Endodermal cell (in vitro differentiated cells): ENCODE measurements around the gene ATAD5. TPM values are rescaled to one million over a fixed set of nuclear protein-coding genes. Genes with fewer than 3 reads are reported as not detected.

Source experiments
- DNase-seq: peaks from one replicate; pipeline ENCODE4 v3.0.0-alpha.2; 2017
- H3K27ac ChIP-seq: 2 replicates; pipeline ENCODE4 v1.5.1; 2013; ENCODE audit warnings: mild to moderate bottlenecking, low read depth, low read length, moderate library complexity
- H3K27me3 ChIP-seq: 2 replicates; pipeline ENCODE4 v1.6.1; 2013; ENCODE audit warnings: mild to moderate bottlenecking, low read length, moderate library complexity; ENCODE audit not compliant: insufficient read depth, control insufficient read depth, poor library complexity, severe bottlenecking
- H3K36me3 ChIP-seq: 2 replicates; pipeline ENCODE4 v1.7.0; 2013; ENCODE audit warnings: mild to moderate bottlenecking, low read length, moderate library complexity; ENCODE audit not compliant: control insufficient read depth, insufficient read depth
- H3K4me1 ChIP-seq: one replicate; pipeline ENCODE4 v1.7.0; 2013; ENCODE audit warnings: low read length; ENCODE audit not compliant: control insufficient read depth, insufficient read depth
- H3K4me3 ChIP-seq: 2 replicates; pipeline ENCODE4 v1.5.1; 2013; ENCODE audit warnings: mild to moderate bottlenecking, low read length, moderate library complexity
- H3K9ac ChIP-seq: 2 replicates; pipeline ENCODE4 v1.6.1; 2013; ENCODE audit warnings: mild to moderate bottlenecking, low read length, moderate library complexity; ENCODE audit not compliant: poor library complexity, severe bottlenecking; ENCODE audit errors: extremely low read depth
- H3K9me3 ChIP-seq: 2 replicates; pipeline ENCODE4 v1.6.1; 2013; ENCODE audit warnings: mild to moderate bottlenecking, low read length, moderate library complexity; ENCODE audit not compliant: control insufficient read depth
- H3K27ac Mint-ChIP-seq: 2 replicates; pipeline ENCODE4 v1.8.0; 2020; ENCODE audit warnings: mixed read lengths
- H3K27me3 Mint-ChIP-seq: 2 replicates; pipeline ENCODE4 v1.8.0; 2021; ENCODE audit warnings: mild to moderate bottlenecking, mixed read lengths; ENCODE audit not compliant: insufficient read depth
- H3K36me3 Mint-ChIP-seq: 2 replicates; pipeline ENCODE4 v1.8.0; 2020; ENCODE audit warnings: low read depth, mixed read lengths
- H3K4me1 Mint-ChIP-seq: 2 replicates; pipeline ENCODE4 v1.8.0; 2020; ENCODE audit warnings: mixed read lengths
- H3K4me3 Mint-ChIP-seq: 2 replicates; pipeline ENCODE4 v1.8.0; 2020; ENCODE audit warnings: mild to moderate bottlenecking, moderate library complexity, mixed read lengths
- H3K9me3 Mint-ChIP-seq: 2 replicates; pipeline ENCODE4 v1.8.0; 2020; ENCODE audit warnings: mild to moderate bottlenecking, mixed read lengths
- WGBS, 2 experiments: methylation state at CpG; one replicate each; pipeline versions ENCODE4 v1.1.5 to v1.1.7; 2013; ENCODE audit warnings: missing lambda C conversion rate in 2 of 2, mixed read lengths in 1 of 2; ENCODE audit not compliant: insufficient coverage in 1 of 2, insufficient read length in 1 of 2; 5-methylcytosine and 5-hydroxymethylcytosine counted together
- total RNA-seq, 2 donors: library from RNA; stranded (reverse); fragmentation: NEBNext Ultra II Directional in 1 of 2; extraction: Animal tissue kit (Norgen Biotek cat#: 25700) in 1 of 2; gene quantifications; 2 replicates in 1 of 2; 3 replicates in 1 of 2; pipeline ENCODE4 v1.2.1, GENCODE V29; 2021
- TF ChIP-seq, protein P1 (sequence below): fragments of 200-600 bp; sonication (generic); conservative IDR thresholded peaks from 2 replicates; pipeline ENCODE4 v1.5.0; 2021; ENCODE audit warnings: antibody characterized with exemption, mild to moderate bottlenecking

Gene ATAD5
- total RNA-seq, 2 donors from 2014 or later = 20.3 to 29.7 TPM

DNA sequence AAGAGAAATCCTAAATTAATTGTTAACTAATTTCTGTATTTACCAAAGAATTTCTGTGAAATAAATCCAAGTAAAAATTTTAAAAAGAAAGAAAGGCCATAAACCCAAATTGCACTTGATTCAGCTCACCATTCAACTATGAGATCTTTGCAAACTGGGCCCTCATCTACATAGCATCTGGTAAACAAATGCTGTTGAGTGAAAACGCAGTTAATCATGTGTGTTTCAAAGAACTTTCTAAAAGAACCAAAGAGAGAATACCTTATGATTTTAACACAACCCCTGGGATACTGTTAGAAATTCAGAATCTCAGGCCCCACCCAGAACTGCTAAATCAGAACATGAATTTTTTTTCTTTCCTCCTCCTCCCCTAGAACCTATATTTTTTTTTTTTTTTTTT lies 23.9 kb upstream of the ATAD5 start:
- TF ChIP-seq, protein P1, sequence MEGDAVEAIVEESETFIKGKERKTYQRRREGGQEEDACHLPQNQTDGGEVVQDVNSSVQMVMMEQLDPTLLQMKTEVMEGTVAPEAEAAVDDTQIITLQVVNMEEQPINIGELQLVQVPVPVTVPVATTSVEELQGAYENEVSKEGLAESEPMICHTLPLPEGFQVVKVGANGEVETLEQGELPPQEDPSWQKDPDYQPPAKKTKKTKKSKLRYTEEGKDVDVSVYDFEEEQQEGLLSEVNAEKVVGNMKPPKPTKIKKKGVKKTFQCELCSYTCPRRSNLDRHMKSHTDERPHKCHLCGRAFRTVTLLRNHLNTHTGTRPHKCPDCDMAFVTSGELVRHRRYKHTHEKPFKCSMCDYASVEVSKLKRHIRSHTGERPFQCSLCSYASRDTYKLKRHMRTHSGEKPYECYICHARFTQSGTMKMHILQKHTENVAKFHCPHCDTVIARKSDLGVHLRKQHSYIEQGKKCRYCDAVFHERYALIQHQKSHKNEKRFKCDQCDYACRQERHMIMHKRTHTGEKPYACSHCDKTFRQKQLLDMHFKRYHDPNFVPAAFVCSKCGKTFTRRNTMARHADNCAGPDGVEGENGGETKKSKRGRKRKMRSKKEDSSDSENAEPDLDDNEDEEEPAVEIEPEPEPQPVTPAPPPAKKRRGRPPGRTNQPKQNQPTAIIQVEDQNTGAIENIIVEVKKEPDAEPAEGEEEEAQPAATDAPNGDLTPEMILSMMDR = no peak
- H3K4me1 Mint-ChIP-seq = no peaks in the 10 kb centered on the region
- DNase-seq = no peak
- H3K9me3 ChIP-seq = peaks cover 10% of the 10 kb centered on the region
- H3K27me3 Mint-ChIP-seq = no peaks in the 10 kb centered on the region
- WGBS, 2 experiments = 95% methylated on average over 1 of the region's 1 CpG; no CpG with 5 or more reads in 1 of the 2 experiments
- H3K4me1 ChIP-seq = no peaks in the 10 kb centered on the region
- H3K27ac Mint-ChIP-seq = no peak overlapping the region
- H3K4me3 ChIP-seq = no peak overlapping the region
- peaks cover 34% of the 10 kb centered on the region for H3K36me3 Mint-ChIP-seq
- H3K9ac ChIP-seq = no peak overlapping the region
- H3K27ac ChIP-seq = no peak overlapping the region
- H3K36me3 ChIP-seq = peaks cover 36% of the 10 kb centered on the region
- H3K27me3 ChIP-seq = no peaks in the 10 kb centered on the region
- H3K9me3 Mint-ChIP-seq = no peaks in the 10 kb centered on the region
- no peak overlapping the region for H3K4me3 Mint-ChIP-seq

DNA sequence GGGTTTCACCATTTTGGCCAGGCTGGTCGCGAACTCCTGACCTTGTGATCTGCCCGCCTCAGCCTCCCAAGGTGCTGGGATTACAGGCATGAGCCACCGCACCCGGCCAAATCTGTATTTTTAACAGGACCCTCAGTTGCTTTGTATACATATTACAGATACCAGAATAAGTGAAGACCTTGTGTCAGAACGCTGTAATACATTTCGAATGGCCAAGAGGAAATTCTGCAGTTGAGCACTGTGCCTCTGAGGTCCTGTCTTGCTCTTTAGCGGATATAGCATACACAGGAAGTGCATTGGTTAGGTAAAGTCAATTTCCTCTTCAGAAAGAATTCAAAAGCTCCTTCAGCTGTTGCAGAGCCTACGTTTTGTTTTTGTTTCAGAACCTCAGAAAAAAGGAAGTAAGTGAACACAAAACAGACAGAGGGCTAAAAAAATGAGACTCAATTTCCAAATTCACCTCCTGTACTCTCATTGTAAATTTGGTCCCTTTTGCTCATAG lies 22.9 kb upstream of the ATAD5 start:
- TF ChIP-seq, protein P1 = no peak
- Mint-ChIP-seq H3K27ac (no peak overlapping the region), H3K9me3 (no peaks in the 10 kb centered on the region), H3K27me3 (no peaks in the 10 kb centered on the region), H3K36me3 (peaks cover 24% of the 10 kb centered on the region), H3K4me1 (no peaks in the 10 kb centered on the region), H3K4me3 (no peak overlapping the region)
- Histone ChIP-seq H3K4me1 (no peaks in the 10 kb centered on the region), H3K27ac (no peak overlapping the region), H3K27me3 (no peaks in the 10 kb centered on the region), H3K4me3 (no peak overlapping the region), H3K36me3 (peaks cover 28% of the 10 kb centered on the region), H3K9me3 (peaks cover 7% of the 10 kb centered on the region), H3K9ac (no peak overlapping the region)
- 96 to 99% methylated on average over 9 of the region's 9 CpGs for WGBS, 2 experiments
- no peak for DNase-seq

DNA sequence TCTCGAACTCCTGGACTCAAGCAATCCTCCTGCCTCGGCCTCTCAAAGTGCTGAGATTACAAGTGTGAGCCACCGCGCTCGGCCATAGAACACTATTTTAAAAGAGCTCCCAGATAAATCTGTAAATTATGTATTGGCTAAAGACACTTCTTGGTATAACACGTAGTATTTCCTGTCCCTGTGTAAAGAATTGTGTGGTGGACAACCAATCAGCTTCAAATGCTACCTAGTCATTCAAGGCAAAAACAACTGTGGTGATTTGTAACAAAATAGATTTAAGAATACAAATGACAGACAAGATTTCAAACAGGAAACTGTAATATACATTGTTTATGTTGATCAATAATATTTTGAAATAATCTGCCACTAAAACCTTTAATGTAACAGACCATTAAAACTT lies 21.9 kb upstream of the ATAD5 start:
- no peaks in the 10 kb centered on the region for H3K9me3 Mint-ChIP-seq
- WGBS, 2 experiments = 99 to 100% methylated on average over 2 to 6 of the region's 6 CpGs
- no peaks in the 10 kb centered on the region for H3K9me3 ChIP-seq
- H3K4me3 Mint-ChIP-seq = no peak overlapping the region
- H3K27me3 Mint-ChIP-seq = no peaks in the 10 kb centered on the region
- H3K36me3 ChIP-seq = peaks cover 18% of the 10 kb centered on the region
- TF ChIP-seq, protein P1 = no peak
- H3K4me1 ChIP-seq = no peaks in the 10 kb centered on the region
- H3K36me3 Mint-ChIP-seq = peaks cover 16% of the 10 kb centered on the region
- no peak overlapping the region for H3K27ac Mint-ChIP-seq
- H3K27ac ChIP-seq = no peak overlapping the region
- no peaks in the 10 kb centered on the region for H3K27me3 ChIP-seq
- H3K4me1 Mint-ChIP-seq = no peaks in the 10 kb centered on the region
- no peak for DNase-seq
- H3K4me3 ChIP-seq = no peak overlapping the region
- H3K9ac ChIP-seq = no peak overlapping the region
